Measurements from ENCODE around the gene BAZ2B.

DNA sequence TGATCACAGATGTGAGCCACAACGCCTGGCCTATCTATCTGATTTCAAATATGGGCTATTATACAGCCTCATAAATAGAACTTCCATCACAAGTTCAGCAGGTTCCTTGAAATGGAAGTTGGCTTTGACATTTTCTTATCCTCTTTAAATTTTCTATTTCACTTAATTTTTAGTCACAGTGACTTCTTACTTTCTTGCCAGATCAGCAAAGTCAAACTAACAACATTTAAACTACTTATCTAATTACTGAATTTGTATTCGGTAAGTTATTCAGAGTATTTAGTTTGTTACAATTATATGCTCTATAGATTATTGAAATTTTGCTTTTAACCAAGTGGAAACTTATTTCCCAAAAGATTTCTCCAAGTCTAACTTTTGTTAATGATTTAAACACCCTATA is 108.2 kb downstream of the BAZ2B start:
- TF ChIP-seq RARB (CRISPR knock-in tag; IDR thresholded peaks at IDR 0.05) (no peak), OSR1 (CRISPR knock-in tag; IDR thresholded peaks at IDR 0.05) (no peak), PATZ1 (CRISPR knock-in tag; IDR thresholded peaks at IDR 0.05; ENCODE audit: borderline replicate concordance) (no peak), CREB5 (CRISPR knock-in tag; IDR thresholded peaks at IDR 0.05; ENCODE audit: low read depth) (no peak), ZC3H10 (CRISPR knock-in tag; IDR thresholded peaks at IDR 0.05) (no peak)
- TF ChIP-seq, protein P1, sequence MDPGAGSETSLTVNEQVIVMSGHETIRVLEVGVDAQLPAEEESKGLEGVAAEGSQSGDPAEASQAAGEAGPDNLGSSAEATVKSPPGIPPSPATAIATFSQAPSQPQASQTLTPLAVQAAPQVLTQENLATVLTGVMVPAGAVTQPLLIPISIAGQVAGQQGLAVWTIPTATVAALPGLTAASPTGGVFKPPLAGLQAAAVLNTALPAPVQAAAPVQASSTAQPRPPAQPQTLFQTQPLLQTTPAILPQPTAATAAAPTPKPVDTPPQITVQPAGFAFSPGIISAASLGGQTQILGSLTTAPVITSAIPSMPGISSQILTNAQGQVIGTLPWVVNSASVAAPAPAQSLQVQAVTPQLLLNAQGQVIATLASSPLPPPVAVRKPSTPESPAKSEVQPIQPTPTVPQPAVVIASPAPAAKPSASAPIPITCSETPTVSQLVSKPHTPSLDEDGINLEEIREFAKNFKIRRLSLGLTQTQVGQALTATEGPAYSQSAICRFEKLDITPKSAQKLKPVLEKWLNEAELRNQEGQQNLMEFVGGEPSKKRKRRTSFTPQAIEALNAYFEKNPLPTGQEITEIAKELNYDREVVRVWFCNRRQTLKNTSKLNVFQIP (CRISPR knock-in tag; IDR thresholded peaks at IDR 0.05; ENCODE audit: borderline replicate concordance, low read depth): no peak

All from SK-N-SH treated with all-trans-retinoic acid at 6 μM for 48 hours (cell line).